K562 (cell line): ENCODE results near the gene ACVR1C. TPM values are rescaled to one million over a fixed set of nuclear protein-coding genes. Genes with fewer than 3 reads are reported as not detected.

ENCODE experiments used
- ATAC-seq: fragments of 200-7000 bp; cut with Tn5 transposase; 3 replicates; pipeline ENCODE4 v1.9.1; 2020; ENCODE audit warnings: moderate library complexity
- BruUV-seq: library from RNA; stranded (reverse); fragments of 400-500 nt; replicated peaks from 2 replicates; lab custom pipeline; 2021; lab: Mats Ljungman, UMichigan
- CTCF ChIA-PET: fragments of 300-600 bp; formaldehyde crosslinking; extraction: SDS; loops from one replicate; lab custom pipeline; 2021; ENCODE audit warnings: low intra/inter-chr PET ratio; lab: Yijun Ruan, JAX
- POLR2A ChIA-PET: fragments of 300-600, 350-650 bp; sonication (Branson Sonifier 250); formaldehyde crosslinking; extraction: SDS; loops from one replicate; lab custom pipeline; 2021; ENCODE audit warnings: antibody characterized with exemption, inconsistent platforms; lab: Yijun Ruan, JAX
- DNase-seq, 4 experiments: peaks; one replicate each; pipeline versions ENCODE4 v3.0.0 to v3.0.0-alpha.2; 2011 to 2018; ENCODE audit warnings: low spot score in 3 of 4, mixed read lengths in 3 of 4; ENCODE audit errors: extremely low read depth in 1 of 4
- FAIRE-seq: peaks from 2 replicates; lab custom pipeline; 2011; peaks lifted over from hg19 to GRCh38; lab: Jason Lieb, UNC
- H2AFZ ChIP-seq: 2 replicates; pipeline ENCODE4 v1.6.0; 2011; ENCODE audit warnings: low read depth, low read length, control low read depth, inconsistent platforms
- H3K27ac ChIP-seq: fragments of 200-600 bp; 3 replicates; pipeline ENCODE4 v1.8.0; 2011; ENCODE audit warnings: low read depth, mild to moderate bottlenecking, control low read depth, inconsistent platforms, low read length, moderate library complexity, mixed read lengths; ENCODE audit errors: extremely low read depth
- H3K27me3 ChIP-seq, 2 experiments: fragments of 300-600 bp in 1 of 2; 2 replicates in 1 of 2; 3 replicates in 1 of 2; pipeline versions ENCODE4 v1.6.0 to v1.8.0; 2011; ENCODE audit warnings: inconsistent platforms in 2 of 2, low read length in 2 of 2, mild to moderate bottlenecking in 1 of 2, mixed read lengths in 1 of 2, moderate library complexity in 1 of 2; ENCODE audit not compliant: control insufficient read depth in 2 of 2, insufficient read depth in 2 of 2
- H3K36me3 ChIP-seq: fragments of 300-600 bp; 3 replicates; pipeline ENCODE4 v1.8.0; 2011; ENCODE audit warnings: mild to moderate bottlenecking, low read length, inconsistent platforms; ENCODE audit not compliant: control insufficient read depth, insufficient read depth
- H3K4me1 ChIP-seq, 2 experiments: fragments of 200-600 bp in 1 of 2; replicated peaks in 1 of 2; 2 replicates in 1 of 2; 3 replicates in 1 of 2; pipeline versions ENCODE4 v1.5.1 to v1.8.0; 2011; ENCODE audit warnings: inconsistent platforms in 2 of 2, low read length in 2 of 2, mild to moderate bottlenecking in 1 of 2, mixed read lengths in 1 of 2, moderate library complexity in 1 of 2; ENCODE audit not compliant: control insufficient read depth in 2 of 2, insufficient read depth in 2 of 2
- H3K4me2 ChIP-seq: 2 replicates; pipeline ENCODE4 v1.6.1; 2011; ENCODE audit warnings: low read length, control low read depth, inconsistent platforms, mixed read lengths; ENCODE audit not compliant: insufficient read depth
- H3K4me3 ChIP-seq: fragments of 200-600 bp; sonication (generic), shearing (Covaris generic); 2 replicates; pipeline ENCODE4 v1.5.1; 2016; ENCODE audit warnings: control low read depth, inconsistent platforms
- H3K79me2 ChIP-seq: fragments of 200-600 bp; 3 replicates; pipeline ENCODE4 v1.8.0; 2011; ENCODE audit warnings: low read length, inconsistent platforms; ENCODE audit not compliant: control insufficient read depth, insufficient read depth
- H3K9ac ChIP-seq, 2 experiments: 2 replicates each; pipeline versions ENCODE4 v1.6.0 to v1.6.1; 2011; ENCODE audit warnings: low read depth in 2 of 2, low read length in 2 of 2, control low read depth in 1 of 2, inconsistent platforms in 1 of 2, mild to moderate bottlenecking in 1 of 2, mixed read lengths in 1 of 2; ENCODE audit not compliant: insufficient read depth in 1 of 2
- H3K9me1 ChIP-seq: one replicate; pipeline ENCODE4 v1.6.0; 2011; ENCODE audit warnings: inconsistent platforms, mild to moderate bottlenecking, low read length, moderate library complexity; ENCODE audit not compliant: control insufficient read depth, insufficient read depth
- H3K9me3 ChIP-seq: replicated peaks from 2 replicates; pipeline ENCODE4 v1.5.1; 2011; ENCODE audit warnings: low read depth, low read length, inconsistent platforms; ENCODE audit not compliant: control insufficient read depth, insufficient read depth
- H4K20me1 ChIP-seq: replicated peaks from 2 replicates; pipeline ENCODE4 v1.6.1; 2011; ENCODE audit warnings: low read length, inconsistent platforms, mixed read lengths; ENCODE audit not compliant: control insufficient read depth, insufficient read depth
- EHMT2 ChIP-seq: fragments of 450-650 bp; IDR thresholded peaks from 2 replicates; pipeline ENCODE4 v1.6.1; 2018; ENCODE audit warnings: antibody characterized with exemption
- MCM7 ChIP-seq, 2 experiments: fragments of 450-650 bp; IDR thresholded peaks; 2 replicates each; pipeline ENCODE4 v1.6.1; 2016 to 2018
- NFIX ChIP-seq: fragments of 250-450 bp; sonication (Bioruptor Pico); IDR thresholded peaks from 2 replicates; pipeline ENCODE4 v1.4.0; 2020; ENCODE audit warnings: low read depth, mild to moderate bottlenecking, moderate library complexity
- RBM22 ChIP-seq: fragments of 200-400 bp; formaldehyde crosslinking; IDR thresholded peaks from 2 replicates; pipeline ENCODE4 v1.6.1; 2018; ENCODE audit warnings: low read length, low read depth; ENCODE audit not compliant: poor library complexity, severe bottlenecking
- RFX7 ChIP-seq: fragments of 250-450 bp; sonication (Bioruptor Pico); IDR thresholded peaks from 2 replicates; pipeline ENCODE4 v1.5.1; 2021; ENCODE audit warnings: mild to moderate bottlenecking
- RNF2 ChIP-seq: sonication (generic); IDR thresholded peaks from 2 replicates; pipeline ENCODE4 v1.6.1; 2016
- SMC3 ChIP-seq: conservative IDR thresholded peaks from 2 replicates; pipeline ENCODE4 v1.6.1; 2011; ENCODE audit warnings: low read depth, low read length, improper control_type of control experiment; ENCODE audit not compliant: insufficient read depth
- XRCC4 ChIP-seq: IDR thresholded peaks from one replicate; pipeline ENCODE4 v1.6.1; 2011; ENCODE audit not compliant: insufficient read depth, insufficient read length; ENCODE audit errors: extremely low read depth
- ZNF165 ChIP-seq: fragments of 250-450 bp; sonication (Bioruptor Pico); IDR thresholded peaks from 2 replicates; pipeline ENCODE4 v1.4.0; 2020; ENCODE audit warnings: borderline replicate concordance
- ZNF347 ChIP-seq: fragments of 450-650 bp; formaldehyde crosslinking; IDR thresholded peaks from 2 replicates; pipeline ENCODE4 v1.4.0; 2020; ENCODE audit warnings: low read depth, mild to moderate bottlenecking, moderate library complexity
- WGBS: fragments of 100-300 bp; shearing (Covaris generic); methylation state at CpG from one replicate; pipeline ENCODE4 v1.1.6; 2016; ENCODE audit warnings: low coverage, mixed read lengths; ENCODE audit not compliant: insufficient coverage; ENCODE audit errors: missing lambda C conversion rate; 5-methylcytosine and 5-hydroxymethylcytosine counted together
- in situ Hi-C: fragments of 300-500 bp; cut with MboI; formaldehyde crosslinking; loops from 4 replicates; pipeline ENCODE4 v1.15.0; 2018; ENCODE audit warnings: inconsistent platforms, mixed read lengths
- intact Hi-C: fragments of 100-400 bp; cut with micrococcal nuclease; formaldehyde crosslinking; loops from 2 replicates; pipeline ENCODE4 v1.14.2; 2022
- polyA plus RNA-seq, 8 experiments: library from polyadenylated mRNA; depleted of rRNA in 4 of 8; stranded (reverse) in 5 of 8; unstranded in 3 of 8; fragments of >200 nt; fragmentation: Nextera tagmentation in 2 of 8; fragmentation: Illumina TruSeq in 1 of 8; extraction: Ambion mirVana in 2 of 8; extraction: Trizol in 1 of 8; gene quantifications; 2 replicates each; pipeline versions ENCODE4 v1.2.1 to v1.2.3, GENCODE V29; 2011 to 2014; ENCODE audit warnings: inconsistent platforms in 1 of 8, missing spikeins in 1 of 8
- total RNA-seq, 7 experiments: library from RNA; depleted of rRNA in 6 of 7; stranded (reverse); fragments of >200 nt in 6 of 7; fragmentation: Illumina TruSeq in 2 of 7; extraction: Trizol in 2 of 7; gene quantifications; 2 replicates each; pipeline versions ENCODE4 v1.2.1 to v1.2.3, GENCODE V29; 2011 to 2021; ENCODE audit warnings: low replicate concordance in 1 of 7
- TF ChIP-seq, protein P1 (sequence below): fragments of 450-650 bp; formaldehyde crosslinking; IDR thresholded peaks from 2 replicates; pipeline ENCODE4 v1.4.0; 2020; ENCODE audit warnings: mild to moderate bottlenecking, moderate library complexity
- TF ChIP-seq, protein P2 (sequence below): fragments of 200-800 bp; sonication (Bioruptor generic); IDR thresholded peaks from 2 replicates; pipeline ENCODE4 v1.6.1; 2016; ENCODE audit warnings: missing genetic modification characterization, missing compliant biosample characterization
- TF ChIP-seq, protein P3 (sequence below): sonication (generic); formaldehyde crosslinking; IDR thresholded peaks from 2 replicates; pipeline ENCODE4 v1.8.0; 2022; ENCODE audit warnings: mild to moderate bottlenecking, missing genetic modification reagents

ACVR1C gene
- total and polyA plus RNA-seq, 9 of the 15 experiments (the other 6 are each of a cell fraction or from before 2014, with no cell fraction given) = 0.05 to 0.58 (median 0.28) TPM

DNA sequence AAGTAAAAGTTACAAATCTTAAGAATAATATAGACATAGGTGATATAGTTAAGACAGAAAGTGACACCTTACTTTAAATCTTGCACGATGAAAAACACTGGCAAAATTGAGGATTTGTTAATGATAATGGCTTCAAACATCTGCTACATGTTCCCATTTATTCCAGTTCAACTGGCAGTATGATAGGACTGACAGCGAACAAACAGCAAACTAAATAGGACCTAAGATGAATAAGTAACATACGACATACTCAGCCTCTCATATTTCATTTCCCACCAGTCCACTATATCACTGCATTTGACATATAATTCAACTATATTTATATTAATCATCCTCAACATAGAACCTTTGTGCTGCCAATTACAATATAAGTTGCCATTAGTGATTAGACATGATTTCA, 36.3 kb downstream of the ACVR1C start:
- no peak for ATAC-seq
- Histone ChIP-seq H3K36me3 (no peaks in the 10 kb centered on the region), H3K9me1 (no peaks in the 10 kb centered on the region), H3K9ac (no peak overlapping the region), H3K27me3 (peaks cover 0 to 8% of the 10 kb centered on the region in 2 experiments; a peak in 4 of 5 replicates), H3K27ac (no peak overlapping the region), H3K79me2 (no peaks in the 10 kb centered on the region), H3K9me3 (no peaks in the 10 kb centered on the region), H3K4me2 (no peak overlapping the region), H2AFZ (no peak overlapping the region), H3K4me3 (no peak overlapping the region), H3K4me1 (peaks cover 0 to 4% of the 10 kb centered on the region in 2 experiments; a peak in 1 of 5 replicates), H4K20me1 (no peaks in the 10 kb centered on the region)
- no TSS peak for BruUV-seq
- no peak for FAIRE-seq
- POLR2A ChIA-PET = no interaction called here
- CTCF ChIA-PET = interaction anchor here (1.5 to 1.6 kb wide), 2 partner anchors 95 to 290 kb away, joined by 4 to 8 read pairs; no protein-coding TSS in a partner anchor
- WGBS = 1% methylated on average over 3 of the region's 3 CpGs
- intact Hi-C loops (loop anchor here (2.0 to 10.0 kb wide), 3 partner anchors 94 to 422 kb away; no protein-coding TSS in a partner anchor), in situ Hi-C loops (no loop called here)
- DNase-seq = no peak
- TF ChIP-seq XRCC4 (no peak), RBM22 (no peak), MCM7 (IDR thresholded peaks at IDR 0.05) (no peak), ZNF165 (no peak), EHMT2 (no peak), NFIX (CRISPR knock-in tag) (no peak), SMC3 (no peak), RNF2 (no peak), RFX7 (CRISPR knock-in tag) (no peak), ZNF347 (CRISPR knock-in tag) (no peak)
- TF ChIP-seq, protein P1, sequence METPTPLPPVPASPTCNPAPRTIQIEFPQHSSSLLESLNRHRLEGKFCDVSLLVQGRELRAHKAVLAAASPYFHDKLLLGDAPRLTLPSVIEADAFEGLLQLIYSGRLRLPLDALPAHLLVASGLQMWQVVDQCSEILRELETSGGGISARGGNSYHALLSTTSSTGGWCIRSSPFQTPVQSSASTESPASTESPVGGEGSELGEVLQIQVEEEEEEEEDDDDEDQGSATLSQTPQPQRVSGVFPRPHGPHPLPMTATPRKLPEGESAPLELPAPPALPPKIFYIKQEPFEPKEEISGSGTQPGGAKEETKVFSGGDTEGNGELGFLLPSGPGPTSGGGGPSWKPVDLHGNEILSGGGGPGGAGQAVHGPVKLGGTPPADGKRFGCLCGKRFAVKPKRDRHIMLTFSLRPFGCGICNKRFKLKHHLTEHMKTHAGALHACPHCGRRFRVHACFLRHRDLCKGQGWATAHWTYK (CRISPR knock-in tag) = no peak
- TF ChIP-seq, protein P2, sequence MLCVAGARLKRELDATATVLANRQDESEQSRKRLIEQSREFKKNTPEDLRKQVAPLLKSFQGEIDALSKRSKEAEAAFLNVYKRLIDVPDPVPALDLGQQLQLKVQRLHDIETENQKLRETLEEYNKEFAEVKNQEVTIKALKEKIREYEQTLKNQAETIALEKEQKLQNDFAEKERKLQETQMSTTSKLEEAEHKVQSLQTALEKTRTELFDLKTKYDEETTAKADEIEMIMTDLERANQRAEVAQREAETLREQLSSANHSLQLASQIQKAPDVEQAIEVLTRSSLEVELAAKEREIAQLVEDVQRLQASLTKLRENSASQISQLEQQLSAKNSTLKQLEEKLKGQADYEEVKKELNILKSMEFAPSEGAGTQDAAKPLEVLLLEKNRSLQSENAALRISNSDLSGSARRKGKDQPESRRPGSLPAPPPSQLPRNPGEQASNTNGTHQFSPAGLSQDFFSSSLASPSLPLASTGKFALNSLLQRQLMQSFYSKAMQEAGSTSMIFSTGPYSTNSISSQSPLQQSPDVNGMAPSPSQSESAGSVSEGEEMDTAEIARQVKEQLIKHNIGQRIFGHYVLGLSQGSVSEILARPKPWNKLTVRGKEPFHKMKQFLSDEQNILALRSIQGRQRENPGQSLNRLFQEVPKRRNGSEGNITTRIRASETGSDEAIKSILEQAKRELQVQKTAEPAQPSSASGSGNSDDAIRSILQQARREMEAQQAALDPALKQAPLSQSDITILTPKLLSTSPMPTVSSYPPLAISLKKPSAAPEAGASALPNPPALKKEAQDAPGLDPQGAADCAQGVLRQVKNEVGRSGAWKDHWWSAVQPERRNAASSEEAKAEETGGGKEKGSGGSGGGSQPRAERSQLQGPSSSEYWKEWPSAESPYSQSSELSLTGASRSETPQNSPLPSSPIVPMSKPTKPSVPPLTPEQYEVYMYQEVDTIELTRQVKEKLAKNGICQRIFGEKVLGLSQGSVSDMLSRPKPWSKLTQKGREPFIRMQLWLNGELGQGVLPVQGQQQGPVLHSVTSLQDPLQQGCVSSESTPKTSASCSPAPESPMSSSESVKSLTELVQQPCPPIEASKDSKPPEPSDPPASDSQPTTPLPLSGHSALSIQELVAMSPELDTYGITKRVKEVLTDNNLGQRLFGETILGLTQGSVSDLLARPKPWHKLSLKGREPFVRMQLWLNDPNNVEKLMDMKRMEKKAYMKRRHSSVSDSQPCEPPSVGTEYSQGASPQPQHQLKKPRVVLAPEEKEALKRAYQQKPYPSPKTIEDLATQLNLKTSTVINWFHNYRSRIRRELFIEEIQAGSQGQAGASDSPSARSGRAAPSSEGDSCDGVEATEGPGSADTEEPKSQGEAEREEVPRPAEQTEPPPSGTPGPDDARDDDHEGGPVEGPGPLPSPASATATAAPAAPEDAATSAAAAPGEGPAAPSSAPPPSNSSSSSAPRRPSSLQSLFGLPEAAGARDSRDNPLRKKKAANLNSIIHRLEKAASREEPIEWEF (CRISPR knock-in tag) = no peak
- TF ChIP-seq, protein P3, sequence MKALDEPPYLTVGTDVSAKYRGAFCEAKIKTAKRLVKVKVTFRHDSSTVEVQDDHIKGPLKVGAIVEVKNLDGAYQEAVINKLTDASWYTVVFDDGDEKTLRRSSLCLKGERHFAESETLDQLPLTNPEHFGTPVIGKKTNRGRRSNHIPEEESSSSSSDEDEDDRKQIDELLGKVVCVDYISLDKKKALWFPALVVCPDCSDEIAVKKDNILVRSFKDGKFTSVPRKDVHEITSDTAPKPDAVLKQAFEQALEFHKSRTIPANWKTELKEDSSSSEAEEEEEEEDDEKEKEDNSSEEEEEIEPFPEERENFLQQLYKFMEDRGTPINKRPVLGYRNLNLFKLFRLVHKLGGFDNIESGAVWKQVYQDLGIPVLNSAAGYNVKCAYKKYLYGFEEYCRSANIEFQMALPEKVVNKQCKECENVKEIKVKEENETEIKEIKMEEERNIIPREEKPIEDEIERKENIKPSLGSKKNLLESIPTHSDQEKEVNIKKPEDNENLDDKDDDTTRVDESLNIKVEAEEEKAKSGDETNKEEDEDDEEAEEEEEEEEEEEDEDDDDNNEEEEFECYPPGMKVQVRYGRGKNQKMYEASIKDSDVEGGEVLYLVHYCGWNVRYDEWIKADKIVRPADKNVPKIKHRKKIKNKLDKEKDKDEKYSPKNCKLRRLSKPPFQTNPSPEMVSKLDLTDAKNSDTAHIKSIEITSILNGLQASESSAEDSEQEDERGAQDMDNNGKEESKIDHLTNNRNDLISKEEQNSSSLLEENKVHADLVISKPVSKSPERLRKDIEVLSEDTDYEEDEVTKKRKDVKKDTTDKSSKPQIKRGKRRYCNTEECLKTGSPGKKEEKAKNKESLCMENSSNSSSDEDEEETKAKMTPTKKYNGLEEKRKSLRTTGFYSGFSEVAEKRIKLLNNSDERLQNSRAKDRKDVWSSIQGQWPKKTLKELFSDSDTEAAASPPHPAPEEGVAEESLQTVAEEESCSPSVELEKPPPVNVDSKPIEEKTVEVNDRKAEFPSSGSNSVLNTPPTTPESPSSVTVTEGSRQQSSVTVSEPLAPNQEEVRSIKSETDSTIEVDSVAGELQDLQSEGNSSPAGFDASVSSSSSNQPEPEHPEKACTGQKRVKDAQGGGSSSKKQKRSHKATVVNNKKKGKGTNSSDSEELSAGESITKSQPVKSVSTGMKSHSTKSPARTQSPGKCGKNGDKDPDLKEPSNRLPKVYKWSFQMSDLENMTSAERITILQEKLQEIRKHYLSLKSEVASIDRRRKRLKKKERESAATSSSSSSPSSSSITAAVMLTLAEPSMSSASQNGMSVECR (CRISPR knock-in tag) = no peak
